GM23248 (cell line): ENCODE results near the gene TSPAN5. TPM values are rescaled to one million over a fixed set of nuclear protein-coding genes. Genes with fewer than 3 reads are reported as not detected.

Experiments used
- DNase-seq: peaks from one replicate; pipeline ENCODE4 v3.0.0-alpha.2; 2015
- H2AFZ ChIP-seq: fragments of 200-600 bp; sonication (generic); 2 replicates; pipeline ENCODE4 v1.6.1; 2016; ENCODE audit warnings: antibody characterized with exemption
- H3F3A ChIP-seq: fragments of 200-600 bp; sonication (generic); 2 replicates; pipeline ENCODE4 v1.6.1; 2016; ENCODE audit warnings: mild to moderate bottlenecking, antibody characterized with exemption, mixed run types; ENCODE audit not compliant: insufficient read depth
- H3K27ac ChIP-seq: fragments of 200-600 bp; sonication (generic); 2 replicates; pipeline ENCODE4 v1.5.1; 2016; ENCODE audit warnings: mild to moderate bottlenecking
- H3K27me3 ChIP-seq: fragments of 200-600 bp; sonication (generic); replicated peaks from 2 replicates; pipeline ENCODE4 v1.6.1; 2016; ENCODE audit warnings: mild to moderate bottlenecking; ENCODE audit not compliant: insufficient read depth
- H3K36me3 ChIP-seq: fragments of 200-600 bp; sonication (generic); 2 replicates; pipeline ENCODE4 v1.6.1; 2016; ENCODE audit warnings: low read depth, mild to moderate bottlenecking
- H3K4me1 ChIP-seq: fragments of 200-600 bp; sonication (generic); 2 replicates; pipeline ENCODE4 v1.6.1; 2016; ENCODE audit warnings: mild to moderate bottlenecking; ENCODE audit not compliant: insufficient read depth
- H3K4me2 ChIP-seq: fragments of 200-600 bp; sonication (generic); one replicate; pipeline ENCODE4 v1.6.1; 2016; ENCODE audit warnings: mild to moderate bottlenecking; ENCODE audit not compliant: unreplicated experiment
- H3K4me3 ChIP-seq: fragments of 200-600 bp; sonication (generic); 2 replicates; pipeline ENCODE4 v1.5.1; 2016; ENCODE audit warnings: mild to moderate bottlenecking
- H3K79me2 ChIP-seq: fragments of 200-600 bp; sonication (generic); 2 replicates; pipeline ENCODE4 v1.6.1; 2016; ENCODE audit warnings: mild to moderate bottlenecking; ENCODE audit not compliant: insufficient read depth
- H3K9ac ChIP-seq: fragments of 200-600 bp; sonication (generic); 2 replicates; pipeline ENCODE4 v1.6.1; 2016; ENCODE audit warnings: mild to moderate bottlenecking
- H3K9me2 ChIP-seq: fragments of 200-600 bp; sonication (generic); 2 replicates; pipeline ENCODE4 v1.6.1; 2016; ENCODE audit warnings: mixed run types, mild to moderate bottlenecking, moderate library complexity; ENCODE audit not compliant: insufficient read depth
- H3K9me3 ChIP-seq: fragments of 200-600 bp; sonication (generic); one replicate; pipeline ENCODE4 v1.6.1; 2017; ENCODE audit warnings: low read depth
- H4K20me1 ChIP-seq: fragments of 200-600 bp; sonication (generic); 2 replicates; pipeline ENCODE4 v1.6.0; 2016; ENCODE audit not compliant: insufficient read depth
- EZH2 ChIP-seq: fragments of 200-600 bp; sonication (generic); IDR thresholded peaks from 2 replicates; pipeline ENCODE4 v1.6.1; 2018; ENCODE audit warnings: antibody characterized with exemption, mild to moderate bottlenecking; ENCODE audit not compliant: insufficient read depth, poor library complexity, severe bottlenecking
- EZH2phosphoT487 ChIP-seq: fragments of 200-600 bp; sonication (generic); IDR thresholded peaks from 2 replicates; pipeline ENCODE4 v1.6.1; 2018; ENCODE audit warnings: antibody characterized with exemption, moderate library complexity, mild to moderate bottlenecking, low read depth; ENCODE audit not compliant: insufficient read depth
- WGBS, 2 experiments: methylation state at CpG; one replicate each; pipeline ENCODE4 v1.1.6; 2015 to 2017; ENCODE audit warnings: low lambda C conversion rate in 2 of 2, low coverage in 1 of 2; ENCODE audit errors: missing lambda C conversion rate in 2 of 2; 5-methylcytosine and 5-hydroxymethylcytosine counted together
- in situ Hi-C: fragments of 300-500 bp; cut with MboI; formaldehyde crosslinking; loops from 2 replicates; pipeline ENCODE4 v1.15.0; 2020
- polyA plus RNA-seq: library from polyadenylated mRNA; unstranded; fragments of >200 nt; fragmentation: Nextera tagmentation; extraction: Ambion mirVana; gene quantifications from 2 replicates; pipeline ENCODE4 v1.2.1, GENCODE V29; 2016
- total RNA-seq: library from RNA; depleted of rRNA; stranded (reverse); fragments of >200 nt; shearing (Covaris generic); gene quantifications from 2 replicates; pipeline ENCODE4 v1.2.3, GENCODE V29; 2014

The TSPAN5 gene
- total and polyA plus RNA-seq, 2 experiments from 2014 or later, result 61.9 to 76.6 TPM

DNA sequence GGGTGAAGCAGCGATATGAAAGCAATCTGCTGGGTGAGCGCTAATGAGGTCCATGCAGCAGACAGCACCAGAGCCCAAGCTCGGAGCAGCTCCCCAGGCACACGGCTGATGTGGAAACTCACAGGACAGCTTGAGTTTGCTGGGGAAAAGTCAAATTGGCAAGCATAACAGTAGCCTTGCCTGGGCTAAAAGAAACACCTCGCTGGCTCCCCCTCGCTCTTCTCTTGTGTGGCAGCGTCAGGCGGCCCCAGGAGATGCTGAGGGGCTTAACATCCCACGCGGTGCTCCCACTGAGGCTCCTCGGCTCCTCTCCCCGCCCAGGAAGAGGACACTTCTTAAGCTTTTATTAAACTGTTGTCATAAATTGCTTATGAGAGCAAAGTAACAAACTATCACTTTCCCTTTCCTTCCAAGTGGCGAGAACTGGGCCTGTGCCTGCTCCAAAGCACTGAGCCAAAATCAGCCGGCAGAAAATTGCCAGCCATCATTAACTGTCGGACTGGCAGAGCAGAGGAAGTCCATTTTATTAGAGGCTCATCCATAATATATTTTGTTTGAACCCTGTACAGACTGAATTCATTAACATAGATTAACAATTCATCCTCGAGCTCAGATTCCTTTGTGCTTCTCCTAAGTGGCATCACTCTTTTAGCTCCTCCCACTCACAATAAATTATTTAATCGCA, 111.4 kb downstream of the TSPAN5 start:
- in situ Hi-C loops, result no loop called here
- H3K4me2 ChIP-seq, result peak overlapping the region; percentile 100
- H3K9me3 ChIP-seq, result no peaks in the 10 kb centered on the region
- H2AFZ ChIP-seq, result peak overlapping the region; percentile 90
- peak; percentile 86 for DNase-seq
- peak overlapping the region; percentile 88 for H3K27ac ChIP-seq
- H3K4me1 ChIP-seq, result peaks cover 10% of the 10 kb centered on the region
- H3K9me2 ChIP-seq, result no peaks in the 10 kb centered on the region
- H4K20me1 ChIP-seq, result no peaks in the 10 kb centered on the region
- H3K79me2 ChIP-seq, result peaks cover 100% of the 10 kb centered on the region
- H3K4me3 ChIP-seq, result peak overlapping the region; percentile 80
- no peaks in the 10 kb centered on the region for H3K36me3 ChIP-seq
- H3K27me3 ChIP-seq, result no peaks in the 10 kb centered on the region
- H3K9ac ChIP-seq, result peak overlapping the region; percentile 83
- no peak for TF ChIP-seq EZH2phosphoT487
- no peak for TF ChIP-seq EZH2
- 5% methylated on average over 17 of the region's 17 CpGs for WGBS, 2 experiments
- H3F3A ChIP-seq, result peaks cover 27% of the 10 kb centered on the region

DNA sequence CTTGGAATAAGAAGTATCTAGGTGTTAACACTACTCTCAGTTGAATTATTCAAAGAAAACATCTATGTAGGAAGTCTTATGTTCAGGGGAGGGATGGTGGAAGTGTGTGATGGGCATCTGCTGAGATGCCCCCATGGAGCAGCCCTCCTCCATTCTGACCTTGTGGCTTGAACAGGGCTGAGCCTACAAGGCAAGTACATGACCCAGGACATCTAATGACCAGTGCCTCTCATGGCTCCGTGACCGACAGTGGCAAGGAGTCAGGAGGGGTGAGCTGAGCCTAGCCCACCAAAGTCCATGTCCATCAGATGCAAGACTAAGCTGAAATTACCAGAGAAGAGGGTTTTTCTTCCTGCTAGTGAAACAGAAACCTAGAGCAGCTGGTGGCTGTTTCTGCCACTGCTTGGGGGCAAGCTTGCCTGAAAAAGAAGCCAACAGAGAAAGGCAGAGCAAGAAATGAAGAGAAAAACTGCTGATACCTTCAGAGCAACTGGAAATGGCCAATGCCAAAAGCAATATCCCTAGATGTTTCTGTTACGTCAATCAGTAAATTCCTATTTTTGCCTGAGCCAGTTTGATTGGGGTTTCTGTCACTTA, 113.5 kb downstream of the TSPAN5 start:
- in situ Hi-C loops, result no loop called here
- Histone ChIP-seq H3F3A (peaks cover 27% of the 10 kb centered on the region), H3K4me1 (peaks cover 10% of the 10 kb centered on the region), H3K36me3 (no peaks in the 10 kb centered on the region), H2AFZ (no peak overlapping the region), H3K9ac (no peak overlapping the region), H3K4me2 (no peak overlapping the region), H4K20me1 (no peaks in the 10 kb centered on the region), H3K27ac (no peak overlapping the region), H3K9me3 (no peaks in the 10 kb centered on the region), H3K9me2 (no peaks in the 10 kb centered on the region), H3K27me3 (no peaks in the 10 kb centered on the region), H3K79me2 (peaks cover 100% of the 10 kb centered on the region), H3K4me3 (no peak overlapping the region)
- no peak for TF ChIP-seq EZH2phosphoT487
- no peak for TF ChIP-seq EZH2
- DNase-seq, result no peak
- 85 to 86% methylated on average over 3 of the region's 3 CpGs for WGBS, 2 experiments

DNA sequence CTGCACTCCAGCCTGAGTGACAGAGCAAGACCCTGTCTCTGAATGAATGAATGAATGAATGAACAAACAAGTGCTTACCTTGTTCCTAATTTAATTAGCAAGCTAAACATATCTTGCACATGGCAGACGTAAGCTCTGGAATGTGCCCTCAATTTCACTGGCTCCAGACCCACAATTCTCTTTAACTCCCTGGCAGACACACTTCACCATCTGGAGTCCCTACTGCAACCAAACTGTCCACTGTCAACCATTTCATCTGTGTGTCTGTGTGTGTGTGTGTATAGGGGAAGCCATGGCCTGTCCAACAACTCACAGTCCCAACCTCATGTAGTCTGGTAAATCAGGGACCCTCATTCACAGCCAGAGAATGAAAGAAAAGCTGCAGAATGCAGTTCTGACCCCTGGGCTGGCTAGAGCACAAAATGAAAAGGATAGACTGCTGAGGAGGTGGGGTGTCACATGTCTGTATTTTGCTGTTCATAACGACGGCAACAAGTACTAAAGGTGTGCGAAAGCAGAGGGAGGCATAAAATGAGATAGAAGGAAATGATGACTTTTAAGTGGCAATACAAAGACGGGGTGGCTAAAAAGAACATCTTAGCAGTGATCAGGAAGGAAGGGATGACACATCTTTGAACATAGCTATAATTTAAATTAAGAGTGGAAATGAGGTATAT, 114.1 kb downstream of the TSPAN5 start:
- Histone ChIP-seq H3K36me3 (no peaks in the 10 kb centered on the region), H3K9ac (no peak overlapping the region), H3K9me2 (no peaks in the 10 kb centered on the region), H3F3A (peaks cover 27% of the 10 kb centered on the region), H3K27ac (no peak overlapping the region), H2AFZ (no peak overlapping the region), H3K9me3 (no peaks in the 10 kb centered on the region), H3K4me3 (no peak overlapping the region), H4K20me1 (no peaks in the 10 kb centered on the region), H3K79me2 (peaks cover 100% of the 10 kb centered on the region), H3K4me1 (peaks cover 10% of the 10 kb centered on the region), H3K4me2 (no peak overlapping the region), H3K27me3 (no peaks in the 10 kb centered on the region)
- no peak for DNase-seq
- in situ Hi-C loops, result no loop called here
- WGBS, 2 experiments, result 93 to 95% methylated on average over 5 of the region's 5 CpGs
- TF ChIP-seq EZH2phosphoT487 (no peak), EZH2 (no peak)

DNA sequence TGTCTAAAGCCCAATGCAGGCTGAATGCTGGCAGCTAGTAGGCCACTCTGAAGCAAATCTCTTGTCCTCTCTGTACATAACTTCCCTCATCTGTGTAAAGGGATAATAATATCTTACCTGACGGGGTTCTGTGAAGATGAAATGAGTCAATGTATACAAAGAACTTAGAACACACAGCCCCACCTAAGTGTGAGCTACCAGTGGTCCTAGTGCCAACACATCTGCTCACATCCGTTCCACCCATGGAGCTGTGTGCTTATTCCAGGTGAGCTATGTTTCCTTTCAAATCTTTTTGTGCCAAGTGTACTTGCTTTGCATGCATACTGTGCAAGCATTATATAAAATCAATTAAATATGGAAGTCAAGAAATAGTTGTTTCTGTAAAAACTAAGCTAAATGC, 116.4 kb downstream of the TSPAN5 start:
- WGBS, 2 experiments, result 98 to 100% methylated on average over 2 of the region's 2 CpGs
- in situ Hi-C loops, result no loop called here

More for the DNA sequence above, 116.4 kb downstream of the TSPAN5 start:
- H3K36me3 ChIP-seq, result no peaks in the 10 kb centered on the region
- peaks cover 6% of the 10 kb centered on the region for H3K4me1 ChIP-seq
- peaks cover 100% of the 10 kb centered on the region for H3K79me2 ChIP-seq
- H3F3A ChIP-seq, result peaks cover 25% of the 10 kb centered on the region
- H3K4me2 ChIP-seq, result no peak overlapping the region
- no peak for TF ChIP-seq EZH2
- no peak for TF ChIP-seq EZH2phosphoT487
- H3K4me3 ChIP-seq, result no peak overlapping the region
- H3K27ac ChIP-seq, result no peak overlapping the region
- H3K9me2 ChIP-seq, result no peaks in the 10 kb centered on the region
- H2AFZ ChIP-seq, result no peak overlapping the region
- H4K20me1 ChIP-seq, result no peaks in the 10 kb centered on the region
- no peak overlapping the region for H3K9ac ChIP-seq
- H3K27me3 ChIP-seq, result no peaks in the 10 kb centered on the region
- no peaks in the 10 kb centered on the region for H3K9me3 ChIP-seq
- DNase-seq, result no peak
